GM19463 (cell line): ENCODE results near the gene LDLRAD4.

Experiments
- ATAC-seq: cut with Tn5 transposase; IDR thresholded peaks from one replicate; pipeline ENCODE4 v1.9.1; 2021; ENCODE audit warnings: mild to moderate bottlenecking, moderate library complexity; ENCODE audit not compliant: unreplicated experiment

The LDLRAD4 gene

GRCh38 chr18:13218368-13218991 is at the start of gene LDLRAD4:
Gene LDLRAD4, plus strand, starts transcription at chr18:13218760.
- ATAC-seq = no peak

GRCh38 chr18:13173578-13174145 is 44.9 kb upstream of the LDLRAD4 start:
- no peak for ATAC-seq

- no peak for ATAC-seq
Observed at GRCh38 chr18:13175266-13175665, 43.3 kb upstream of the LDLRAD4 start.

GRCh38 chr18:13175754-13176210 is 42.8 kb upstream of the LDLRAD4 start:
- no peak for ATAC-seq

GRCh38 chr18:13176847-13177246 is 41.7 kb upstream of the LDLRAD4 start:
- ATAC-seq = no peak

GRCh38 chr18:13178197-13178596 is 40.4 kb upstream of the LDLRAD4 start:
- no peak for ATAC-seq

- no peak for ATAC-seq
Observed at GRCh38 chr18:13178976-13179375, 39.6 kb upstream of the LDLRAD4 start.

GRCh38 chr18:13179566-13180113 is 38.9 kb upstream of the LDLRAD4 start:
- no peak for ATAC-seq

- no peak for ATAC-seq
Observed at GRCh38 chr18:13180614-13181375, 37.8 kb upstream of the LDLRAD4 start.

- ATAC-seq = no peak
Observed at GRCh38 chr18:13181765-13182164, 36.8 kb upstream of the LDLRAD4 start.

GRCh38 chr18:13183359-13183758 is 35.2 kb upstream of the LDLRAD4 start:
- ATAC-seq = no peak

- no peak for ATAC-seq
Observed at GRCh38 chr18:13183790-13184189, 34.8 kb upstream of the LDLRAD4 start.

GRCh38 chr18:13184396-13184795 is 34.2 kb upstream of the LDLRAD4 start:
- ATAC-seq = no peak

GRCh38 chr18:13185675-13186198 is 32.8 kb upstream of the LDLRAD4 start:
- ATAC-seq = no peak

- no peak for ATAC-seq
Observed at GRCh38 chr18:13186687-13187086, 31.9 kb upstream of the LDLRAD4 start.

- no peak for ATAC-seq
Observed at GRCh38 chr18:13187498-13187897, 31.1 kb upstream of the LDLRAD4 start.

GRCh38 chr18:13191031-13191430 is 27.5 kb upstream of the LDLRAD4 start:
- ATAC-seq = no peak

GRCh38 chr18:13191779-13192178 is 26.8 kb upstream of the LDLRAD4 start:
- ATAC-seq = no peak

GRCh38 chr18:13192970-13193369 is 25.6 kb upstream of the LDLRAD4 start:
- ATAC-seq = no peak

GRCh38 chr18:13194239-13194638 is 24.3 kb upstream of the LDLRAD4 start:
- ATAC-seq = no peak

- no peak for ATAC-seq
Observed at GRCh38 chr18:13198701-13199100, 19.9 kb upstream of the LDLRAD4 start.

- no peak for ATAC-seq
Observed at GRCh38 chr18:13199169-13199568, 19.4 kb upstream of the LDLRAD4 start.
